Measurements from ENCODE around the gene EXO1.

Gene EXO1

GRCh38 chr1:241828463-241829021 lies 19.5 kb upstream of the EXO1 start (continued):
- TF ChIP-seq ZBTB49 (tag by site-specific recombination; IDR thresholded peaks at IDR 0.05; ENCODE audit: low read depth) (no peak), ZNF132 (tag by site-specific recombination; IDR thresholded peaks at IDR 0.05; ENCODE audit: borderline replicate concordance) (no peak), ZNF184 (tag by site-specific recombination; IDR thresholded peaks at IDR 0.05) (0 out of 2 replicates have a peak, but pooled peaks have one; percentile 49), SP7 (tag by site-specific recombination; IDR thresholded peaks at IDR 0.05) (0 out of 2 replicates have a peak, but pooled peaks have one; percentile 13), ZBTB8A (tag by site-specific recombination; IDR thresholded peaks at IDR 0.05) (no peak), ZNF292 (tag by site-specific recombination; IDR thresholded peaks at IDR 0.05; ENCODE audit: borderline replicate concordance, low read depth) (no peak), ZBTB1 (tag by site-specific recombination; IDR thresholded peaks at IDR 0.05) (no peak), ZEB2 (tag by site-specific recombination; IDR thresholded peaks at IDR 0.05) (0 out of 2 replicates have a peak, but pooled peaks have one; percentile 32), SCRT1 (tag by site-specific recombination; IDR thresholded peaks at IDR 0.05; ENCODE audit: borderline replicate concordance) (no peak), ZNF660 (tag by site-specific recombination; IDR thresholded peaks at IDR 0.05) (0 out of 2 replicates have a peak, but pooled peaks have one; percentile 19), ZIC2 (tag by site-specific recombination; IDR thresholded peaks at IDR 0.05) (no peak; the same call in 1 of the 2 replicates), ZSCAN4 (tag by site-specific recombination; IDR thresholded peaks at IDR 0.05) (no peak)
- TF ChIP-seq, protein P1, sequence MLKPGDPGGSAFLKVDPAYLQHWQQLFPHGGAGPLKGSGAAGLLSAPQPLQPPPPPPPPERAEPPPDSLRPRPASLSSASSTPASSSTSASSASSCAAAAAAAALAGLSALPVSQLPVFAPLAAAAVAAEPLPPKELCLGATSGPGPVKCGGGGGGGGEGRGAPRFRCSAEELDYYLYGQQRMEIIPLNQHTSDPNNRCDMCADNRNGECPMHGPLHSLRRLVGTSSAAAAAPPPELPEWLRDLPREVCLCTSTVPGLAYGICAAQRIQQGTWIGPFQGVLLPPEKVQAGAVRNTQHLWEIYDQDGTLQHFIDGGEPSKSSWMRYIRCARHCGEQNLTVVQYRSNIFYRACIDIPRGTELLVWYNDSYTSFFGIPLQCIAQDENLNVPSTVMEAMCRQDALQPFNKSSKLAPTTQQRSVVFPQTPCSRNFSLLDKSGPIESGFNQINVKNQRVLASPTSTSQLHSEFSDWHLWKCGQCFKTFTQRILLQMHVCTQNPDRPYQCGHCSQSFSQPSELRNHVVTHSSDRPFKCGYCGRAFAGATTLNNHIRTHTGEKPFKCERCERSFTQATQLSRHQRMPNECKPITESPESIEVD (tag by site-specific recombination; IDR thresholded peaks at IDR 0.05) = 0 out of 2 replicates have a peak, but pooled peaks have one; percentile 29

DNA sequence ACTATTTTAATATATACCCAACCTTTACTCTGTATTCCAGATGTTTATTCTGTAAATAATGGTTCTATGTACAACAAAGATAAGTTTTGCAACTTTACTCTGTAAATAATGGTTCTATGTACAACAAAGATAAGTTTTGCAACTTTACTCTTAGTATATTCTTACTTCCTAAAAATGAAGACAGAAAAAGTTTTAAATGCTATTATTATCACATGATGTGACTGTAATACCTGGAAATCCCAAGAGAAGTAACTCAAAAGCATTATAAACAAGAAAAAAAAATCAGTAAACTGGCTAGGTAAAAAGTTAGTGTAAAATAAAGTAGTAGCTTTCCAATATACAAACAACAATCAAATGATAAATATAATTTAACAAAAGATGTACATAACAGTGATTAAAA lies 18.5 kb upstream of the EXO1 start:
- ChIA-PET POLR2A (no interaction called here), CTCF (interaction anchor here (0.6 to 1.6 kb wide), 3 partner anchors 58 to 218 kb away, joined by 3 to 7 read pairs (median 7); no protein-coding TSS in a partner anchor)
- Histone ChIP-seq H3K36me3 (ENCODE audit: control insufficient read depth in 2 of 2, insufficient read depth in 1 of 2, low read length in 2 of 2) (no peaks in the 10 kb centered on the region), H3K4me1 (ENCODE audit: control insufficient read depth, insufficient read depth, low read length) (no peaks in the 10 kb centered on the region), H3K4me3 (ENCODE audit: low read depth, low read length) (no peak overlapping the region), H3K9me3 (ENCODE audit: control insufficient read depth, insufficient read depth, low read depth, low read length) (no peaks in the 10 kb centered on the region), H3K27ac (ENCODE audit: extremely low read depth, low read depth, low read length) (no peak overlapping the region)
- no peak for TF ChIP-seq ZNF558 (tag by site-specific recombination; IDR thresholded peaks at IDR 0.05)
- TF ChIP-seq, protein P2, sequence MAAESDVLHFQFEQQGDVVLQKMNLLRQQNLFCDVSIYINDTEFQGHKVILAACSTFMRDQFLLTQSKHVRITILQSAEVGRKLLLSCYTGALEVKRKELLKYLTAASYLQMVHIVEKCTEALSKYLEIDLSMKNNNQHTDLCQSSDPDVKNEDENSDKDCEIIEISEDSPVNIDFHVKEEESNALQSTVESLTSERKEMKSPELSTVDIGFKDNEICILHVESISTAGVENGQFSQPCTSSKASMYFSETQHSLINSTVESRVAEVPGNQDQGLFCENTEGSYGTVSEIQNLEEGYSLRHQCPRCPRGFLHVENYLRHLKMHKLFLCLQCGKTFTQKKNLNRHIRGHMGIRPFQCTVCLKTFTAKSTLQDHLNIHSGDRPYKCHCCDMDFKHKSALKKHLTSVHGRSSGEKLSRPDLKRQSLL (tag by site-specific recombination; IDR thresholded peaks at IDR 0.05) = no peak
- TF ChIP-seq, protein P3, sequence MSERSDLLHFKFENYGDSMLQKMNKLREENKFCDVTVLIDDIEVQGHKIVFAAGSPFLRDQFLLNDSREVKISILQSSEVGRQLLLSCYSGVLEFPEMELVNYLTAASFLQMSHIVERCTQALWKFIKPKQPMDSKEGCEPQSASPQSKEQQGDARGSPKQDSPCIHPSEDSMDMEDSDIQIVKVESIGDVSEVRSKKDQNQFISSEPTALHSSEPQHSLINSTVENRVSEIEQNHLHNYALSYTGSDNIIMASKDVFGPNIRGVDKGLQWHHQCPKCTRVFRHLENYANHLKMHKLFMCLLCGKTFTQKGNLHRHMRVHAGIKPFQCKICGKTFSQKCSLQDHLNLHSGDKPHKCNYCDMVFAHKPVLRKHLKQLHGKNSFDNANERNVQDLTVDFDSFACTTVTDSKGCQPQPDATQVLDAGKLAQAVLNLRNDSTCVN (tag by site-specific recombination; optimal IDR thresholded peaks at IDR 0.05) = no peak
- TF ChIP-seq ZNF350 (tag by site-specific recombination; IDR thresholded peaks at IDR 0.05) = no peak
- TF ChIP-seq ZBTB7A (tag by site-specific recombination; IDR thresholded peaks at IDR 0.05; ENCODE audit: low read depth) = no peak
- TF ChIP-seq, protein P4, sequence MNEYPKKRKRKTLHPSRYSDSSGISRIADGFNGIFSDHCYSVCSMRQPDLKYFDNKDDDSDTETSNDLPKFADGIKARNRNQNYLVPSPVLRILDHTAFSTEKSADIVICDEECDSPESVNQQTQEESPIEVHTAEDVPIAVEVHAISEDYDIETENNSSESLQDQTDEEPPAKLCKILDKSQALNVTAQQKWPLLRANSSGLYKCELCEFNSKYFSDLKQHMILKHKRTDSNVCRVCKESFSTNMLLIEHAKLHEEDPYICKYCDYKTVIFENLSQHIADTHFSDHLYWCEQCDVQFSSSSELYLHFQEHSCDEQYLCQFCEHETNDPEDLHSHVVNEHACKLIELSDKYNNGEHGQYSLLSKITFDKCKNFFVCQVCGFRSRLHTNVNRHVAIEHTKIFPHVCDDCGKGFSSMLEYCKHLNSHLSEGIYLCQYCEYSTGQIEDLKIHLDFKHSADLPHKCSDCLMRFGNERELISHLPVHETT (tag by site-specific recombination; IDR thresholded peaks at IDR 0.05) = no peak
- TF ChIP-seq ZNF302 (tag by site-specific recombination; IDR thresholded peaks at IDR 0.05; ENCODE audit: low read depth) = no peak
- no peak for TF ChIP-seq ZNF837 (tag by site-specific recombination; IDR thresholded peaks at IDR 0.05)
- no peak for TF ChIP-seq ZNF214 (tag by site-specific recombination; IDR thresholded peaks at IDR 0.05; ENCODE audit: borderline replicate concordance)
- no peak for TF ChIP-seq ZFP37 (tag by site-specific recombination; IDR thresholded peaks at IDR 0.05)
- TF ChIP-seq, protein P5, sequence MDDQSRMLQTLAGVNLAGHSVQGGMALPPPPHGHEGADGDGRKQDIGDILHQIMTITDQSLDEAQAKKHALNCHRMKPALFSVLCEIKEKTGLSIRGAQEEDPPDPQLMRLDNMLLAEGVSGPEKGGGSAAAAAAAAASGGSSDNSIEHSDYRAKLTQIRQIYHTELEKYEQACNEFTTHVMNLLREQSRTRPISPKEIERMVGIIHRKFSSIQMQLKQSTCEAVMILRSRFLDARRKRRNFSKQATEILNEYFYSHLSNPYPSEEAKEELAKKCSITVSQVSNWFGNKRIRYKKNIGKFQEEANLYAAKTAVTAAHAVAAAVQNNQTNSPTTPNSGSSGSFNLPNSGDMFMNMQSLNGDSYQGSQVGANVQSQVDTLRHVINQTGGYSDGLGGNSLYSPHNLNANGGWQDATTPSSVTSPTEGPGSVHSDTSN (CRISPR knock-in tag; IDR thresholded peaks at IDR 0.05) = no peak
- TF ChIP-seq ZNF623 (tag by site-specific recombination; IDR thresholded peaks at IDR 0.05) = no peak
- no peak for TF ChIP-seq ZFP3 (tag by site-specific recombination; IDR thresholded peaks at IDR 0.05; ENCODE audit: low read depth)
- no peak for TF ChIP-seq ZNF24 (tag by site-specific recombination; IDR thresholded peaks at IDR 0.05)

Data from HEK293 (cell line).